Activated CD4-positive, CD25-positive, alpha-beta regulatory T cell treated with anti-CD3 and anti-CD28 coated beads, Interleukin-2, amount 50 U/mL, for 24 hours (primary cell): ENCODE measurements around the gene CENPT.
"Not testable (repeated sequence)": the region's sequence is repeated elsewhere in the genome, so short reads cannot be mapped to it uniquely, and the experiment has no call there.

Experiments
- ATAC-seq, 2 donors: fragments of 150-1000 bp; cut with Tn5 transposase; one replicate each; pipeline ENCODE4 v1.10.0; 2021; ENCODE audit warnings: mild to moderate bottlenecking in 1 of 2, moderate library complexity in 1 of 2

The CENPT gene

GRCh38 chr16:67874372-67874771 is 26.9 kb upstream of the CENPT start:
- no peak for ATAC-seq

GRCh38 chr16:67873435-67874370 is 26.2 kb upstream of the CENPT start:
- peak in 1 of 2 donors; percentile 11 for ATAC-seq

- ATAC-seq: peak; percentile 92 to 94
Observed at GRCh38 chr16:67872631-67873434, 25.3 kb upstream of the CENPT start, which contains the start of gene EDC4. TSS of gene EDC4 (plus strand) at chr16:67873052. CDS start at chr16:67873262, 210 bp downstream.

GRCh38 chr16:67872131-67872630 is 24.7 kb upstream of the CENPT start:
- ATAC-seq: no peak

GRCh38 chr16:67871256-67871655 is 23.8 kb upstream of the CENPT start:
- ATAC-seq: no peak

GRCh38 chr16:67869653-67870052 is 22.2 kb upstream of the CENPT start:
- no peak for ATAC-seq

GRCh38 chr16:67868290-67868689 is 20.8 kb upstream of the CENPT start:
- ATAC-seq: no peak

GRCh38 chr16:67865318-67865717 is 17.8 kb upstream of the CENPT start:
- ATAC-seq: peak in 1 of 2 donors; percentile 58

- ATAC-seq: no peak
Observed at GRCh38 chr16:67864594-67864993, 17.1 kb upstream of the CENPT start.

- ATAC-seq: not testable (repeated sequence)
Observed at GRCh38 chr16:67864044-67864443, 16.6 kb upstream of the CENPT start.

- ATAC-seq: no peak
Observed at GRCh38 chr16:67862623-67863583, 15.4 kb upstream of the CENPT start.

- ATAC-seq: no peak
Observed at GRCh38 chr16:67861877-67862276, 14.4 kb upstream of the CENPT start.

- no peak for ATAC-seq
Observed at GRCh38 chr16:67860589-67861398, 13.3 kb upstream of the CENPT start.

GRCh38 chr16:67858500-67858899 is 11.0 kb upstream of the CENPT start:
- no peak for ATAC-seq

- peak; percentile 90 to 97 for ATAC-seq
Observed at GRCh38 chr16:67857547-67858233, 10.2 kb upstream of the CENPT start.

GRCh38 chr16:67856927-67857546 is 9.5 kb upstream of the CENPT start:
- ATAC-seq: no peak

- ATAC-seq: no peak
Observed at GRCh38 chr16:67855789-67856188, 8.3 kb upstream of the CENPT start.

- ATAC-seq: no peak
Observed at GRCh38 chr16:67853670-67854069, 6.2 kb upstream of the CENPT start.

GRCh38 chr16:67848118-67848517 is 625 bp upstream of the CENPT start:
- ATAC-seq: no peak
